ENCODE results near the gene GGTLC1.
"Not testable (repeated sequence)": the region's sequence is repeated elsewhere in the genome, so short reads cannot be mapped to it uniquely, and the experiment has no call there.

The GGTLC1 gene

GRCh38 chr20:23995291-23995690 is 6.7 kb upstream of the GGTLC1 start:
- not testable (repeated sequence) for DNase-seq (ENCODE audit: low read depth in 1 of 2, low spot score in 1 of 2)

DNA sequence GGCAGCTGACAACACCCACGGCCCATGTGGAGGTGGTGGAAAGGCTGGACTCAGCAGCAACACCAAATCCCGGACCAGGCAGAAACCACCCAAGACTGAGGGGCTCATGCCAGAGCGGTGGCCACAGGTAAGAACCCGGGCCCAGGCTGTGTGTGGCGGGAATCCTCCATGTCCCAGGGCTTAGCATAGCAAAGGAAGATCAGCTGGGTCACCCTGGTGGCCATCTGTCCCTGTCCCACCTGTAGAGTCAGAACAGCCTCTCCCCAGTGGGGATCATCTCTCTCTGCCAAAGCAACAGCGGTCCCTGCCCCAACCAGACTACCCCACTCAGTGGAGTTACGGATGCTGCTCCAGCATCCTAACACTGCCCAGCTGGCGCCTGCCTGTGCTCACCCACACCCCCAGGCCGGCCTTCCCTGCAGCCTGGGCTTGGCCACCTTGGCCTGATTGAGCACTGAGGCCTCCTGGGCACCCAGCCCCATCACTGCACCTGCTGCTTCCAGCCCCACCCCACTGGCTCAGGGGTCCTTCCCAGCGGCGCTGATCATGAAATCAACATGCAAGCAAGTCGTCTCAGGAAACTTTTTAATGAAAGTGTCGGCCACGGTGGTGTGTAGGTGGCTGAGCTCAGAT is 5.5 kb upstream of the GGTLC1 start:
- not testable (repeated sequence) for DNase-seq (ENCODE audit: low read depth in 1 of 2, low spot score in 1 of 2)

DNA sequence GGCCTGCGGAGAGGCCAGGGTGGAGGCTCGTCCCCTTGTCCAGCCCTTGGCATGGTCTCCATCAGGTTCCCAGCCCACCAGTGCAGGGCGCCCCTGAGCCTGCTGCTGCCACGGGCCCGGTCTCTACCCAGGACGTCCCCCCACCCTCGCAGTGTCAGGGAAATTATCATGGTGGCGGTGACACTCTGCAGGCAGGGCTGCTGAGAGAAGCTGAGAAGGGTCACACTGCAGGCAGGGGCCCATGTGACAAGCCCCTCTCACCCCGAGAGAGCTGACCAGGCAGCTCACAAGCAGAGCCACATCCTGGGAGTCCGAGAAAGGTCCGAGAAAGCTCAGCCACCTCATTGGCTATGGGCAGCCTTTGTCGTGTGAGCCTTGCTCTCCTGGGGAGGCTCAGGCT is 4.9 kb upstream of the GGTLC1 start:
- not testable (repeated sequence) for DNase-seq (ENCODE audit: low read depth in 1 of 2, low spot score in 1 of 2)

DNA sequence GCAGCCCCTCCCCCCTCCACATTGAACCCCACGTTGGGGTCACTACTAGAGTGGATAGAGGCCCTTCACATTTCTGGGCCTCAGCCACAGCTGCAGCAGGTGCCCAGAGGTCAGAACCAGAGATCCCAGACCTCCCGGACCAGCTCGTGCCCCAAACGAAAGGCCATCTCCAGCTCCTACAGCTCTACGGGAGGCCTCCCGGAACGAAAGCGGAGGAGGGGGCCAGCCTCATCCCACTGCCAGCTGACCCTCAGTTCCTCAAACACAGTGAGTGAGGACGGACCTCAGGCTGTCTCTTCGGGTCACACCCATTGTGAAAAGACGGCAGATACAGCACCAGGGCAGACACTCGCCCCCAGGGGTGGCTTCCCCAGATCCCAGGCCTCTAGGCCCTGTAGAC is 1.7 kb upstream of the GGTLC1 start:
- DNase-seq (ENCODE audit: low read depth in 1 of 2, low spot score in 1 of 2): not testable (repeated sequence)

- DNase-seq (ENCODE audit: low read depth in 1 of 2, low spot score in 1 of 2): not testable (repeated sequence)
Measured at GRCh38 chr20:23988966-23989365, 387 bp upstream of the GGTLC1 start.

DNA sequence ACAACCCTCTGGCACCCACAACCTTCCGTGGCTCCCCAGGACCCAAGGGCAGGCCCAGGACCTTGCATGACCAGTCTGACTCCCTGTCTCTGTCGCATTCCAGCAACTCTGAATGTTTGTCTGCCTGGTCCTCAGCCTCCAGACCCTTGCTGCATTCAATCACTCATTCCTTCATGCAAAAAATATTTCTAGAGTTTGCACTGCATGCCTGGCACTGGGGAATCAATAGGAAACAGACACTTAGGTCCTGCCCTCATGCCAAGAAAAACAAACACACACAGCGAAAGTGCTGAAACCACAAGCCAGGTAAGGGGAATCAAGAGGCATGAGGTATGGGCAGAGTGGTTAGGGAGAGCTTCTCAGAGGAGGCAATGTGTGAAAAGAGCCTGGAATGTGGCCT is 1.9 kb downstream of the GGTLC1 start:
- DNase-seq (ENCODE audit: low read depth in 1 of 2, low spot score in 1 of 2): not testable (repeated sequence)

- not testable (repeated sequence) for DNase-seq (ENCODE audit: low read depth in 1 of 2, low spot score in 1 of 2)
Measured at GRCh38 chr20:23986310-23986709, 2.3 kb downstream of the GGTLC1 start.

DNA sequence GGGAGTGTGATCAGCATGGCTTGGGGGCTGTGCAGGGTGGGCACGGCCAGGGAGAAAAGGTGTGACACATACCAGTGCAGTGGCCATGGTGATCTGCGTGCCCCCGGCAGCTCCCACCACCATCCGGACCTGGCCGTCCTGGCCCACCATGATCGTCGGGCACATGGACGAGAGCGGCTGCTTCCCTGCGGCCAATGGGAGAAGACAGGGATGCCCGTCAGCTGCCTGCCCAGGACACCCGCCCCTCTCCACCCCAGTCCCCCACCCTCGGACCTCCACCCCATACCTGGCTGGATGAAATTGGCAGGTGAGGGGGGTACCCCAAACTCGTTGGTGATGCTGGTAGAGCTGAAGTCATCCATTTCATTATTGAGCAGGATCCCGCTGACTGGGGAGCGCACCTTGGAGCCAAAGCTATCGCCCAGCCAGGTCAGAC is 2.8 kb downstream of the GGTLC1 start:
- not testable (repeated sequence) for DNase-seq (ENCODE audit: low read depth in 1 of 2, low spot score in 1 of 2)

DNA sequence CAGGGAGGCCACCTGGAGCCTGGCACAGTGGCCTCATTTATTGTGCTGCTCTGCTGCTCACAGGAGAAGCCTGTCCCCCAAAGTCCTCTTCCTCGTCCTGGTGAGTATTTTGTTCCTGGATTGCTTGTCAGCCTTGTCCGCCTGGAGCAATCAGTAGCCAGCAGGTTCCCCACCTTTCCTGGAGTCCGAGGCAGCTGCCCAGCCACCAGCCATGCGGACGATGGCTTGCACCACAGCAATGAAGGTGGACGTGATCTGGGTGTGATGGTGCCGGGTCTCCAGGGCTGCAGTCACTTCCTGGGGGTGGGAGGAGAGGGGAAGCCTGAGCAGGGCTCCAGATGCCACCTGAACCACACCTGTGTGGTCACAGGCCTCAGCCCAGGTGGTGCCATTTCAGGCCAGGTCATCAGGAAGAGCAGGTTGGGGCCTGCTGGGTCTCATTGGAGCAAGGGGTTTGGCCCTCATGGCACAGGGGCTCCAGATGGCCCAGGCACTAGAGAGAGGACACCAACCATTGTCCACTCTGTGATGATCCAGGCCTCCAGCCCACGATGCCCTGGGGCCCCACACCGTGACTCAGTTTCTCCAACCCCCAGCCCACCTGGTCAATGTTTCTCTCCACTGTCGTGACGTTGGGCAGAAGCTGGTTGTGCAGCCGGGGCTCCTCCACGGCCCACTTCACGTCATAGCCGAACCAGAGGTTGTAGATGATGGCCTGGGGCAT is 3.4 kb downstream of the GGTLC1 start:
- not testable (repeated sequence) for DNase-seq (ENCODE audit: low read depth in 1 of 2, low spot score in 1 of 2)

DNA sequence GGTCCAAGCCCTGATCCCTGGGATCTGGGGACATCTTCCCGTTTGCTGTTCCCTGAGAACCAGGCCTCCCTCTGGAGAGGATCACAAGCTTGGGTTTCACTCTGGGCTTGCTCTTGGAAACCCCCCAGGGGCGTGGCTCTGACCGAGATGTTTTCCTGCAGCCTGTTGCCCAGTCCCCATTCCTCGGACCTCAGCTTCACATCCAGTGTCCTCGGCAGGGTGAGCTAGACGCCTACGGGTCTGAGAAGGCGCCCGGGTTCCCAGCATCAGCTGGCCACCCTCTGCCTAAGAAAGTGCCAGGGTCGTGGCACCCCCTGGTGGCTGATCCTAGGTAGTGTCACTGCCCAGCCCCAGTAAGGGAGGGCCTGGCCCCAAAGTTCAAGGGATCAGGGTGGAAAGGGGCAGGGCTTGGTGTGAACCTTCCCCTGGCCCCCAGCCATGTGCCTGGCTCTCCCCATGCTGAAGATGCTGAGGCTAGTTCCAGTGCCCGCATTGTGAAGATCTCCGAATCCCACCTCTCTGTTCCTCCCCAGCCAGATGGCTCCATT is 4.0 kb downstream of the GGTLC1 start:
- not testable (repeated sequence) for DNase-seq (ENCODE audit: low read depth in 1 of 2, low spot score in 1 of 2)

GRCh38 chr20:23982112-23983018 is 6.2 kb downstream of the GGTLC1 start:
- DNase-seq (ENCODE audit: low read depth in 1 of 2, low spot score in 1 of 2): not testable (repeated sequence)

DNA sequence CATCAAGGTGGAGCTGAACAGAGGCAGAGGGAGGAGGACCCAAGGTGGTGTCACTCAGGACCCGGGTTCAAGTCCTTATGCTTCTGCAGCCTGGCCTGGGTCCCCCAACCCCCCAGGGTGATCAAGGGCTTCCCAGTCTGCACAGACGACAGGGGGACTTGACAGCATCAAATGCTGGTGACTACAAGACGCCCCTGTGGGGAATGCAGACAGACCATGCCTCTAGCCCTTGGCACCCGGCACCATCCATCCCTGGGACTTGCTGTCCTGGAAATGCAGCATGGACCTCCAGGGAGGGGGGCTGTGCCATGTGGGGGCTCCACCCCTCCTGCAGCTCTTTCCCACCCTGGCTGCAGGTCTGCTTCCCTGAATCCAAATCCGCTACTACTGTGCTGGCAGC is 7.1 kb downstream of the GGTLC1 start:
- not testable (repeated sequence) for DNase-seq (ENCODE audit: low read depth in 1 of 2, low spot score in 1 of 2)

DNA sequence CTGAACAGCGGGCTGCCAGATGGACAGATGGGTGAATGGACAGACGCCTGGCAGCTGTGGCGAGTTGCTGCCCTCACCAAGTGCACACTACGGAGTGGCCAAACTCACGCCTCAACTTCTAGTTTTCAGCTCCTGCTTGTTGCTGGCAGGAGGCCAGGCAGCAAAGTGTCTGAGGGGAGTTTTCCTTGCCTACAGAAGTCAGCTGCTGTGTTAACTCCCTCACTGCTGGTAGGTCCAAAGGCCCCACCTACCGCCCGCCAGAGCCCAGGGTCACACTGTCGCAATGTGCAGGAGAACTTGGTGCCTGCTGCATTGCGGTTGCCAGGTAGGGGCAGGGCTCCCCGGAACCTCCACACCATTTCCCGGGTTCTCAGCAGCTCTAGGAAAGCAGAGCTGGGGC is 7.6 kb downstream of the GGTLC1 start:
- not testable (repeated sequence) for DNase-seq (ENCODE audit: low read depth in 1 of 2, low spot score in 1 of 2)

- not testable (repeated sequence) for DNase-seq (ENCODE audit: low read depth in 1 of 2, low spot score in 1 of 2)
Measured at GRCh38 chr20:23979899-23980811, 8.4 kb downstream of the GGTLC1 start.

DNA sequence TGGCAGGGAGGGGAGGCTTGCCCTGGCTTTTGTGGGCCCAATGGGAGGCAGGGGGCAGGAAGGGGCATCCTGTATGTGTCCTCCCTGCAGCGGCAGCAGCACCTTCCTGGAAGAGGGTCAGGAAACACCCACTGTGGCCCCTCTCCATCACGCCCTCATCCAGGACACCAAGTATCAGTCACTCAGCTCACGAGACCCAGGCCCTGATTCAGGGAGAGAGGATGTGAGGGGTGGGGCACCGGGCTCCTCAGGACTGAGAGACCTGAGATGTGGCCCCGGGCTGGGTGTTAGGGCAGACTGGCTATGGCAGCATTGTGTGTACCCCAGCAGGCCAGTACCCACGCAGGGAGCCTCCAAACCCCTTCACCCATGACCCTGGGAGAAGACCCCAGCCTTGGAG is 9.2 kb downstream of the GGTLC1 start:
- DNase-seq (ENCODE audit: low read depth in 1 of 2, low spot score in 1 of 2): not testable (repeated sequence)

DNA sequence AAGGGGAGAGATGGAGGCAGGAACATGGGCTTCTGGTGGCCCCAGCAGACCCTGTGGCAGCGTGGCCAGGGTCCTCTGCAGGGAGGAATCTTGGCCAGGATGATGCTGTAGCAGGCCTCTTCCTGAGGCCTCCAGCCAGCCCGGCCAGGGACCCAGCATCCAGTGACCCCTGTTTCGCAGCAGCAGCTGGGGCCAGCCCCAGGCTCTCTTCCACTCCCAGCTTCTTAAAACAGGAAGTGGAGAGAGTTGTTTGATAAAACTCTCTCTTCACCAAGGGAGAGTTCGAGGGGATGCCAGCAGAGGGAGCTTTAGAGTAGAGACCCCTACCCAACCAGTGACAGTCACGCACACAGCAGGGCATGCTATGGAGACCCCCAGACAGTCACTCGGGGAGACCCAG is 10.1 kb downstream of the GGTLC1 start:
- DNase-seq (ENCODE audit: low read depth in 1 of 2, low spot score in 1 of 2): not testable (repeated sequence)

DNA sequence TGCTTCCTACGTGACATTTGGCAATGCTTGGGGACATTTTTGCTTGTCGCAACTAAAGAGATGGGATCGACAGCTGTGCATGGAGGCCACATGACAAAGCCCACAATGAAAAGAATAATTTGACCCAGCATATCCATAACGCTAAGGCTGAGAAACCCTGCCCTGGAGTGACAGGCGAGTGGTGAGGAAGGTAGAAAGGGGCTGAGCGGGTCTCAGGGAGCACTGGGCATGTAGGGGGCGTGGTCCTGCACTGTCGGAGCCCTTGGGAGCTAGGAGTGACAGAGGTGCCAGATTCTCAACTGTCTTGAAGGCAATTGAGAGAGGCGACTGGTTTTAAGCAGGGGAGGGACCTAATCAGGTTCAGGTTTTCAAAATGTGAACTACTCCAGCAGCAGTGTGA is 13.6 kb downstream of the GGTLC1 start:
- DNase-seq (ENCODE audit: low read depth in 1 of 2, low spot score in 1 of 2): no peak

DNA sequence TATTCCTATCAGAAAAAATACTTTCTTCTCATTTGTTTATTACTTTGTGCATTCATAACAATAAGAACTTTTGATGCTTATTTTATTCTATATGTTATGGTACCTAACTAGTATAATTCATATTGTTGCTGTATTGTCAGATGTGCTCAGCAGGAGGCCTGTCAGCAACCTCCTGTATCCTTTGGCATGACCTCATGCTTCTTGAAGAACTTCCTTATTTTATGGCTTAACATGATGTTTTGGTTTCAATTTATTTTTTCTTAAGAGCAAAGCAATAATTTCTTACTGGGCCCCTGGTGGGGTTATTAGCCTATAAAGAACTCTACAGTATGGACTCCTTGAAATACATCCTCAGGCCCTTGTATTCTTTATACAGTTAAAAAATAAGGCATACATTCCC is 17.3 kb downstream of the GGTLC1 start:
- DNase-seq (ENCODE audit: low read depth in 1 of 2, low spot score in 1 of 2): no peak

DNA sequence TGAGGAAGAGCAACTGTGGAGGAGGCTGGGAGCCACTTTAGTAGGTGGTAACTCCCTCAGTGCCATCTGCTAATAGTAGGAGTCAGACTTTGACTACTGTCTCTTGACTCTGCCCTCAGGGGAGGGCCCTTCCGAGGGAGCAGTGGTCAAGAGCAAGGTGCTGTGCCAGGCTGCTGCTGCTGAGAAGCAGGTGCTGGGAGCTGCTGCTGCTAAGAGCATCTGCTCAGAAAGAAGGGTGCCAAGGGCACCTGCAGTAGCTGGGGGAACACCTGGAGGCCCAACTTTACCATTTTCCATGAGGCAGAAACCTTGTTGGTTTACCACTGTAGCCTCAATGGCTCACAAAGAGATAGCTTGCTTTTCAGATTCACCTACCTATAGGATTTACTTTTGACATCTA is 18.5 kb downstream of the GGTLC1 start:
- DNase-seq (ENCODE audit: low read depth in 1 of 2, low spot score in 1 of 2): no peak

- DNase-seq (ENCODE audit: low read depth in 1 of 2, low spot score in 1 of 2): no peak
Measured at GRCh38 chr20:23967616-23967979, 21.0 kb downstream of the GGTLC1 start.
